GM18858 (cell line): Measurements from ENCODE around the gene DNAJC4.
A peak's percentile ranks its signal among the peaks of the same experiment; 100 is the strongest.

Experiments used
- ATAC-seq: cut with Tn5 transposase; IDR thresholded peaks from one replicate; pipeline ENCODE4 v1.9.1; 2021; ENCODE audit not compliant: unreplicated experiment

Gene DNAJC4

GRCh38 chr11:64230171-64230984, at the start of gene DNAJC4:
Gene DNAJC4 (plus strand): TSS chr11:64230548. CDS start chr11:64230855, 307 bp downstream.
- no peak for ATAC-seq

GRCh38 chr11:64180891-64181290, 49.5 kb upstream of the DNAJC4 start:
- ATAC-seq = no peak

GRCh38 chr11:64181506-64182411, 48.6 kb upstream of the DNAJC4 start:
- ATAC-seq = no peak

GRCh38 chr11:64183890-64184289, 46.5 kb upstream of the DNAJC4 start:
- no peak for ATAC-seq

GRCh38 chr11:64185175-64185692, 45.1 kb upstream of the DNAJC4 start:
- ATAC-seq = peak; percentile 19

GRCh38 chr11:64185693-64186491, 44.5 kb upstream of the DNAJC4 start, which contains the start of gene STIP1:
Gene STIP1 (plus strand): TSS chr11:64186171. CDS start chr11:64186262, 91 bp downstream.
- ATAC-seq = peak; percentile 70

GRCh38 chr11:64186492-64187165, 43.7 kb upstream of the DNAJC4 start:
- no peak for ATAC-seq

- no peak for ATAC-seq
Observed at GRCh38 chr11:64192434-64192833, 37.9 kb upstream of the DNAJC4 start.

- no peak for ATAC-seq
Observed at GRCh38 chr11:64196626-64197025, 33.7 kb upstream of the DNAJC4 start.

- no peak for ATAC-seq
Observed at GRCh38 chr11:64198511-64198910, 31.8 kb upstream of the DNAJC4 start.

GRCh38 chr11:64201543-64201942, 28.8 kb upstream of the DNAJC4 start:
- no peak for ATAC-seq

GRCh38 chr11:64202992-64203391, 27.4 kb upstream of the DNAJC4 start:
- ATAC-seq = no peak

GRCh38 chr11:64203421-64204079, 26.8 kb upstream of the DNAJC4 start:
- ATAC-seq = no peak

GRCh38 chr11:64204080-64204440, 26.3 kb upstream of the DNAJC4 start:
- ATAC-seq = no peak

GRCh38 chr11:64204464-64204989, 25.8 kb upstream of the DNAJC4 start:
- no peak for ATAC-seq

- ATAC-seq = no peak
Observed at GRCh38 chr11:64206457-64207255, 23.7 kb upstream of the DNAJC4 start, which contains the start of gene FERMT3. Gene FERMT3 (plus strand): TSS chr11:64206721. CDS start chr11:64207365, 644 bp downstream.

- peak; percentile 38 for ATAC-seq
Observed at GRCh38 chr11:64207256-64208085, 22.9 kb upstream of the DNAJC4 start.
